ENCODE measurements around the gene C1orf35. TPM values are rescaled to one million over a fixed set of nuclear protein-coding genes. Genes with fewer than 3 reads are reported as not detected.

The C1orf35 gene
- total RNA-seq, 1 experiment from 2014 or later, result 24.9 TPM

GRCh38 chr1:228066416-228066815, 36.7 kb downstream of the C1orf35 start:
- ChIA-PET CTCF (interaction anchor here (0.6 to 0.9 kb wide), 2 partner anchors 63 to 67 kb away, joined by 4 to 7 read pairs; no protein-coding TSS in a partner anchor), POLR2A (no interaction called here)
- Histone ChIP-seq H3K27ac (ENCODE audit: low read length) (no peak overlapping the region), H3K36me3 (ENCODE audit: control insufficient read depth, insufficient read depth, low read length) (no peaks in the 10 kb centered on the region), H3K4me3 (ENCODE audit: low read depth in 2 of 2, low read length in 2 of 2) (no peak overlapping the region), H3K9me3 (ENCODE audit: control insufficient read depth, insufficient read depth, low read depth, low read length) (no peaks in the 10 kb centered on the region), H3K27me3 (ENCODE audit: control insufficient read depth, insufficient read depth, low read length) (no peaks in the 10 kb centered on the region; the same call in 1 of the 2 replicates), H3K4me1 (ENCODE audit: control insufficient read depth, insufficient read depth, low read length) (no peaks in the 10 kb centered on the region)
- TF ChIP-seq SIN3A (IDR thresholded peaks at IDR 0.05; ENCODE audit: borderline replicate concordance, insufficient read depth, low read depth, low read length) (no peak), POLR2AphosphoS5 (IDR thresholded peaks at IDR 0.05; ENCODE audit: low read depth, low read length) (no peak), TCF7L2 (IDR thresholded peaks at IDR 0.05; ENCODE audit: low read depth, low read length) (no peak), REST (IDR thresholded peaks at IDR 0.05; ENCODE audit: insufficient read depth in 1 of 2, low read depth in 2 of 2, low read length in 1 of 2) (no peak), CTCF (IDR thresholded peaks at IDR 0.05) (no peak)
- ATAC-seq (no peak), DNase-seq (ENCODE audit: low read depth, low spot score) (no peak)
- BruUV-seq (replicated peaks), result no TSS peak
- intact Hi-C loops (cut with micrococcal nuclease; ENCODE audit: unreplicated experiment), result no loop called here
- in situ Hi-C loops (cut with HindIII; ENCODE audit: low pct_unique_long_range_greater_than_20kb, low sequenced_read_pairs), result no loop called here

- ATAC-seq, result no peak
- no TSS peak for BruUV-seq (replicated peaks)
- no peak overlapping the region for H3K4me3 ChIP-seq (ENCODE audit: low read depth in 2 of 2, low read length in 2 of 2)
- no peak for DNase-seq (ENCODE audit: low read depth, low spot score)
- H3K36me3 ChIP-seq (ENCODE audit: control insufficient read depth, insufficient read depth, low read length), result no peaks in the 10 kb centered on the region
- ChIA-PET POLR2A (no interaction called here), CTCF (no interaction called here)
- H3K4me1 ChIP-seq (ENCODE audit: control insufficient read depth, insufficient read depth, low read length), result no peaks in the 10 kb centered on the region
- TF ChIP-seq POLR2AphosphoS5 (IDR thresholded peaks at IDR 0.05; ENCODE audit: low read depth, low read length) (no peak), SIN3A (IDR thresholded peaks at IDR 0.05; ENCODE audit: borderline replicate concordance, insufficient read depth, low read depth, low read length) (no peak), CTCF (IDR thresholded peaks at IDR 0.05) (no peak), TCF7L2 (IDR thresholded peaks at IDR 0.05; ENCODE audit: low read depth, low read length) (no peak), REST (IDR thresholded peaks at IDR 0.05; ENCODE audit: insufficient read depth in 1 of 2, low read depth in 2 of 2, low read length in 1 of 2) (no peak)
- intact Hi-C loops (cut with micrococcal nuclease; ENCODE audit: unreplicated experiment), result no loop called here
- no peaks in the 10 kb centered on the region; the same call in 1 of the 2 replicates for H3K27me3 ChIP-seq (ENCODE audit: control insufficient read depth, insufficient read depth, low read length)
- no peak overlapping the region for H3K27ac ChIP-seq (ENCODE audit: low read length)
- H3K9me3 ChIP-seq (ENCODE audit: control insufficient read depth, insufficient read depth, low read depth, low read length), result no peaks in the 10 kb centered on the region
- in situ Hi-C loops (cut with HindIII; ENCODE audit: low pct_unique_long_range_greater_than_20kb, low sequenced_read_pairs), result no loop called here
Measured at GRCh38 chr1:228065543-228066347, 37.4 kb downstream of the C1orf35 start.
